Caco-2 (cell line): ENCODE results near the gene CENPP. TPM values are rescaled to one million over a fixed set of nuclear protein-coding genes. Genes with fewer than 3 reads are reported as not detected.

Source experiments
- BruUV-seq: library from RNA; stranded (reverse); fragments of 400-500 nt; replicated peaks from 2 replicates; lab custom pipeline; 2021; lab: Mats Ljungman, UMichigan
- CTCF ChIA-PET: fragments of 300-600 bp; sonication (Branson Sonifier 250); formaldehyde crosslinking; loops from one replicate; lab custom pipeline; 2022; ENCODE audit warnings: antibody characterized with exemption; lab: Charles Lee
- POLR2A ChIA-PET: fragments of 300-600 bp; sonication (Branson Sonifier 250); formaldehyde crosslinking; loops from one replicate; lab custom pipeline; 2022; ENCODE audit warnings: antibody characterized with exemption; lab: Charles Lee
- DNase-seq, 2 experiments: peaks; one replicate each; pipeline versions ENCODE4 v3.0.0 to v3.0.0-alpha.2; 2020 to 2022
- H3K27me3 ChIP-seq: replicated peaks from 2 replicates; pipeline ENCODE4 v1.6.0; 2011; ENCODE audit warnings: low read length; ENCODE audit not compliant: control insufficient read depth, insufficient read depth
- H3K36me3 ChIP-seq: 2 replicates; pipeline ENCODE4 v1.5.1; 2011; ENCODE audit warnings: low read length; ENCODE audit not compliant: control insufficient read depth, insufficient read depth
- H3K4me1 ChIP-seq: fragments of 250-450 bp; sonication (Bioruptor Pico); 2 replicates; pipeline ENCODE4 v1.5.1; 2020; ENCODE audit warnings: mild to moderate bottlenecking
- H3K4me3 ChIP-seq: 2 replicates; pipeline ENCODE4 v1.5.1; 2011; ENCODE audit warnings: low read depth, mild to moderate bottlenecking, control low read depth, low read length
- H3K9me3 ChIP-seq: fragments of 250-450 bp; sonication (Bioruptor Pico); 2 replicates; pipeline ENCODE4 v1.5.1; 2020; ENCODE audit warnings: mild to moderate bottlenecking, moderate library complexity
- H3K27ac Mint-ChIP-seq: one replicate; pipeline ENCODE4 v1.8.0; 2022; ENCODE audit warnings: mixed read lengths; ENCODE audit not compliant: unreplicated experiment
- H3K27me3 Mint-ChIP-seq: one replicate; pipeline ENCODE4 v1.8.0; 2022; ENCODE audit warnings: mixed read lengths; ENCODE audit not compliant: insufficient read depth, unreplicated experiment
- H3K36me3 Mint-ChIP-seq: one replicate; pipeline ENCODE4 v1.8.0; 2022; ENCODE audit warnings: mild to moderate bottlenecking, mixed read lengths; ENCODE audit not compliant: insufficient read depth, unreplicated experiment
- H3K4me1 Mint-ChIP-seq: one replicate; pipeline ENCODE4 v1.8.0; 2022; ENCODE audit warnings: low read depth, mixed read lengths; ENCODE audit not compliant: unreplicated experiment
- H3K4me3 Mint-ChIP-seq: one replicate; pipeline ENCODE4 v1.8.0; 2022; ENCODE audit warnings: mild to moderate bottlenecking, moderate library complexity, mixed read lengths; ENCODE audit not compliant: unreplicated experiment
- H3K9me3 Mint-ChIP-seq: one replicate; pipeline ENCODE4 v1.8.0; 2022; ENCODE audit warnings: mixed read lengths; ENCODE audit not compliant: unreplicated experiment
- intact Hi-C: fragments of 100-400 bp; cut with micrococcal nuclease; formaldehyde crosslinking; loops from one replicate; pipeline ENCODE4 v1.10.0; 2022; ENCODE audit not compliant: unreplicated experiment
- total RNA-seq: library from RNA; stranded (reverse); gene quantifications from 2 replicates; pipeline ENCODE4 v1.2.3, GENCODE V29; 2022
- TF ChIP-seq, protein P1 (sequence below), 2 experiments: fragments of 200-600 bp in 1 of 2; IDR thresholded peaks; 1 replicate in 1 of 2; 2 replicates in 1 of 2; pipeline versions ENCODE4 v1.5.1 to v1.8.0; 2011 to 2022; ENCODE audit warnings: antibody characterized with exemption in 1 of 2, control low read depth in 1 of 2, inconsistent platforms in 1 of 2, low read depth in 1 of 2, low read length in 1 of 2, mild to moderate bottlenecking in 1 of 2, moderate library complexity in 1 of 2; ENCODE audit not compliant: insufficient read depth in 1 of 2, severe bottlenecking in 1 of 2, unreplicated experiment in 1 of 2

The CENPP gene
- total RNA-seq, 1 experiment from 2014 or later = 7.6 TPM

DNA sequence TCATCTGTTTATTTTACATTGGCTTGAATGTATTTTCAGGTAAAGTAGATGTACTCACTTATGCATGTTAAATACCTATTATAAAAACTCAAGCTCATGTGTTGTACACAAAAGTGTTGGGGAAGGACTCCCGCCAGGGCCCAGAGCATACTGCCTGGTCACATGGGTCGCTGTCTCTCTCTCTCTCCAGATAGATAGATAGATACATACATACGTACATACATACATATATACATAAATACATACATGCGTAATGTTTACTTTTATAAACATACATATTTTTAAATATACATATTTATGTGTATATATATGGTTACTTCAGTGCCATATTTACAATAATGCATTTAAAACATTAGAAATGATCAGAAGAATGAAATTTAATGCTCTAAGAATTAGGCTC is 131.8 kb downstream of the CENPP start:
- Histone ChIP-seq H3K4me3 (no peak overlapping the region), H3K9me3 (no peaks in the 10 kb centered on the region), H3K36me3 (no peaks in the 10 kb centered on the region), H3K27me3 (no peaks in the 10 kb centered on the region), H3K4me1 (no peaks in the 10 kb centered on the region)
- intact Hi-C loops = no loop called here
- Mint-ChIP-seq H3K36me3 (no peaks in the 10 kb centered on the region), H3K4me1 (no peaks in the 10 kb centered on the region), H3K9me3 (no peaks in the 10 kb centered on the region), H3K27ac (no peak overlapping the region), H3K27me3 (no peaks in the 10 kb centered on the region), H3K4me3 (no peak overlapping the region)
- TF ChIP-seq, protein P1, sequence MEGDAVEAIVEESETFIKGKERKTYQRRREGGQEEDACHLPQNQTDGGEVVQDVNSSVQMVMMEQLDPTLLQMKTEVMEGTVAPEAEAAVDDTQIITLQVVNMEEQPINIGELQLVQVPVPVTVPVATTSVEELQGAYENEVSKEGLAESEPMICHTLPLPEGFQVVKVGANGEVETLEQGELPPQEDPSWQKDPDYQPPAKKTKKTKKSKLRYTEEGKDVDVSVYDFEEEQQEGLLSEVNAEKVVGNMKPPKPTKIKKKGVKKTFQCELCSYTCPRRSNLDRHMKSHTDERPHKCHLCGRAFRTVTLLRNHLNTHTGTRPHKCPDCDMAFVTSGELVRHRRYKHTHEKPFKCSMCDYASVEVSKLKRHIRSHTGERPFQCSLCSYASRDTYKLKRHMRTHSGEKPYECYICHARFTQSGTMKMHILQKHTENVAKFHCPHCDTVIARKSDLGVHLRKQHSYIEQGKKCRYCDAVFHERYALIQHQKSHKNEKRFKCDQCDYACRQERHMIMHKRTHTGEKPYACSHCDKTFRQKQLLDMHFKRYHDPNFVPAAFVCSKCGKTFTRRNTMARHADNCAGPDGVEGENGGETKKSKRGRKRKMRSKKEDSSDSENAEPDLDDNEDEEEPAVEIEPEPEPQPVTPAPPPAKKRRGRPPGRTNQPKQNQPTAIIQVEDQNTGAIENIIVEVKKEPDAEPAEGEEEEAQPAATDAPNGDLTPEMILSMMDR (IDR thresholded peaks at IDR 0.05; ENCODE audit: insufficient read depth in 1 of 2, low read depth in 1 of 2, low read length in 1 of 2, severe bottlenecking in 1 of 2, unreplicated experiment in 1 of 2) = no peak
- DNase-seq = no peak
- POLR2A ChIA-PET = no interaction called here
- BruUV-seq = no TSS peak
- CTCF ChIA-PET = no interaction called here

DNA sequence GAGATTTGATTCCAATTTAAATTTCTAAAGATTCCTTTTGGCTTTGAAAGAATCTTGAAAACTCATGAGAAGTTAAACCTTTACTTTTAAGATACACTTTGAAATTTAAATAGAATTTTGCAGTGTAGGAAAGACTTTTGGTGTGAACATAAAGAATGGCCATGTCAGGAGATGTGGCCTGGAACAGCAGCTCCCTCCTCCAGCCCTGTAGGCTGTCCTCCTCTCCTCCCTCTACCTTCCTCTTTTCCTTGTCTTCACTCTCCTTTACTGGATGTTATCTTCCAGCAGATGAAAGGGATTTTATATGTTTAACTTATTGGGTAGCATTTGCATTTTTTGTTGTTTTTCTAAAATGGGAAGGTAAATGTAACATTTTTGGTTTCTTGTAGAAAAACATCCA is 137.6 kb downstream of the CENPP start:
- CTCF ChIA-PET = no interaction called here
- no peak overlapping the region for H3K27ac Mint-ChIP-seq

DNA sequence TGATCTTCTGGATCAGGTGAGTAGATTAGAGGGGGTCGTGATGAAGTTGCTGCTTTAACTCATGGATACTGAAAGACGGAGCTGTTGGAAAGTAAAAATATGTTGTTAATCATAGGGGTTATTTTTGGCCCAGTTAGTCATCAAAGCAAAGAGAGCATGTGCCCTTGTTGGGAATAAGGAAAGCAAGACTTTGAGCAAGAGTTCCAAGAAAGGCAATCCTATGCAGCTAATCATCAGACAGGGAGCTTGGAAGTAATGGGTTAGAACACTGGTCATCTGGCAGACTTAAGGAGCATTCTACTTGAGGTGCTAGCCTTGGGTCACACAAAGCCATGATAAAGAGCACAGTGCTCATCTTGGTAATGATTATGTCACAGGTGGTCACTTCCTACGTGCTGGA is 138.2 kb downstream of the CENPP start:
- Histone ChIP-seq H3K9me3 (no peaks in the 10 kb centered on the region), H3K4me1 (peaks cover 19% of the 10 kb centered on the region), H3K27me3 (no peaks in the 10 kb centered on the region), H3K36me3 (no peaks in the 10 kb centered on the region), H3K4me3 (no peak overlapping the region)
- Mint-ChIP-seq H3K36me3 (no peaks in the 10 kb centered on the region), H3K9me3 (no peaks in the 10 kb centered on the region), H3K27me3 (no peaks in the 10 kb centered on the region), H3K27ac (no peak overlapping the region), H3K4me1 (peaks cover 9% of the 10 kb centered on the region), H3K4me3 (no peak overlapping the region)
- TF ChIP-seq, protein P1 (IDR thresholded peaks at IDR 0.05; ENCODE audit: insufficient read depth in 1 of 2, low read depth in 1 of 2, low read length in 1 of 2, severe bottlenecking in 1 of 2, unreplicated experiment in 1 of 2) = no peak
- ChIA-PET CTCF (no interaction called here), POLR2A (no interaction called here)
- BruUV-seq = no TSS peak
- intact Hi-C loops = no loop called here
- DNase-seq = no peak

More for the DNA sequence above, 137.6 kb downstream of the CENPP start:
- no peaks in the 10 kb centered on the region for H3K9me3 Mint-ChIP-seq
- no peak overlapping the region for H3K4me3 ChIP-seq
- BruUV-seq = no TSS peak
- H3K4me3 Mint-ChIP-seq = no peak overlapping the region
- no peaks in the 10 kb centered on the region for H3K27me3 Mint-ChIP-seq
- no peak for DNase-seq
- H3K4me1 Mint-ChIP-seq = peaks cover 9% of the 10 kb centered on the region
- POLR2A ChIA-PET = no interaction called here
- H3K9me3 ChIP-seq = no peaks in the 10 kb centered on the region
- TF ChIP-seq, protein P1 (IDR thresholded peaks at IDR 0.05; ENCODE audit: insufficient read depth in 1 of 2, low read depth in 1 of 2, low read length in 1 of 2, severe bottlenecking in 1 of 2, unreplicated experiment in 1 of 2) = no peak
- no peaks in the 10 kb centered on the region for H3K36me3 Mint-ChIP-seq
- H3K27me3 ChIP-seq = no peaks in the 10 kb centered on the region
- intact Hi-C loops = no loop called here
- peaks cover 19% of the 10 kb centered on the region for H3K4me1 ChIP-seq
- H3K36me3 ChIP-seq = no peaks in the 10 kb centered on the region
